ENCODE data around the gene ZGRF1. TPM values are rescaled to one million over a fixed set of nuclear protein-coding genes. Genes with fewer than 3 reads are reported as not detected.
A peak's percentile ranks its signal among the peaks of the same experiment; 100 is the strongest.

ZGRF1 gene, protein sequence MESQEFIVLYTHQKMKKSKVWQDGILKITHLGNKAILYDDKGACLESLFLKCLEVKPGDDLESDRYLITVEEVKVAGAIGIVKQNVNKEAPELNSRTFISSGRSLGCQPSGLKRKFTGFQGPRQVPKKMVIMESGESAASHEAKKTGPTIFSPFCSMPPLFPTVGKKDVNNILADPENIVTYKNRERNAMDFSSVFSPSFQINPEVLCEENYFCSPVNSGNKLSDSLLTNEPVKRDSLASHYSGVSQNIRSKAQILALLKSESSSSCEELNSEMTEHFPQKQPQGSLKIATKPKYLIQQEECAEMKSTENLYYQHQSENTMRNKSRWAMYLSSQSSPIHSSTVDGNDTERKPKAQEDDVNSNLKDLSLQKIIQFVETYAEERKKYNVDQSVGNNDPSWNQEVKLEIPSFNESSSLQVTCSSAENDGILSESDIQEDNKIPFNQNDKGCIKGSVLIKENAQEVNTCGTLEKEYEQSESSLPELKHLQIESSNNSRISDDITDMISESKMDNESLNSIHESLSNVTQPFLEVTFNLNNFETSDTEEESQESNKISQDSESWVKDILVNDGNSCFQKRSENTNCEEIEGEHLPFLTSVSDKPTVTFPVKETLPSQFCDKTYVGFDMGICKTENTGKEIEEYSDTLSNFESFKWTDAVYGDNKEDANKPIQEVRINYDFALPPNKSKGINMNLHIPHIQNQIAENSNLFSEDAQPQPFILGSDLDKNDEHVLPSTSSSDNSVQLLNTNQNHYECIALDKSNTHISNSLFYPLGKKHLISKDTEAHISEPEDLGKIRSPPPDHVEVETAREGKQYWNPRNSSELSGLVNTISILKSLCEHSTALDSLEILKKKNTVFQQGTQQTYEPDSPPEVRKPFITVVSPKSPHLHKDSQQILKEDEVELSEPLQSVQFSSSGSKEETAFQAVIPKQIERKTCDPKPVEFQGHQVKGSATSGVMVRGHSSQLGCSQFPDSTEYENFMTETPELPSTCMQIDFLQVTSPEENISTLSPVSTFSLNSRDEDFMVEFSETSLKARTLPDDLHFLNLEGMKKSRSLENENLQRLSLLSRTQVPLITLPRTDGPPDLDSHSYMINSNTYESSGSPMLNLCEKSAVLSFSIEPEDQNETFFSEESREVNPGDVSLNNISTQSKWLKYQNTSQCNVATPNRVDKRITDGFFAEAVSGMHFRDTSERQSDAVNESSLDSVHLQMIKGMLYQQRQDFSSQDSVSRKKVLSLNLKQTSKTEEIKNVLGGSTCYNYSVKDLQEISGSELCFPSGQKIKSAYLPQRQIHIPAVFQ (N-terminal part only)
- 10 to 100 TPM in 1 of 4 donors, 1 to 10 TPM in 3; 6.4 to 34.5 (median 8.1) TPM for total RNA-seq

DNA sequence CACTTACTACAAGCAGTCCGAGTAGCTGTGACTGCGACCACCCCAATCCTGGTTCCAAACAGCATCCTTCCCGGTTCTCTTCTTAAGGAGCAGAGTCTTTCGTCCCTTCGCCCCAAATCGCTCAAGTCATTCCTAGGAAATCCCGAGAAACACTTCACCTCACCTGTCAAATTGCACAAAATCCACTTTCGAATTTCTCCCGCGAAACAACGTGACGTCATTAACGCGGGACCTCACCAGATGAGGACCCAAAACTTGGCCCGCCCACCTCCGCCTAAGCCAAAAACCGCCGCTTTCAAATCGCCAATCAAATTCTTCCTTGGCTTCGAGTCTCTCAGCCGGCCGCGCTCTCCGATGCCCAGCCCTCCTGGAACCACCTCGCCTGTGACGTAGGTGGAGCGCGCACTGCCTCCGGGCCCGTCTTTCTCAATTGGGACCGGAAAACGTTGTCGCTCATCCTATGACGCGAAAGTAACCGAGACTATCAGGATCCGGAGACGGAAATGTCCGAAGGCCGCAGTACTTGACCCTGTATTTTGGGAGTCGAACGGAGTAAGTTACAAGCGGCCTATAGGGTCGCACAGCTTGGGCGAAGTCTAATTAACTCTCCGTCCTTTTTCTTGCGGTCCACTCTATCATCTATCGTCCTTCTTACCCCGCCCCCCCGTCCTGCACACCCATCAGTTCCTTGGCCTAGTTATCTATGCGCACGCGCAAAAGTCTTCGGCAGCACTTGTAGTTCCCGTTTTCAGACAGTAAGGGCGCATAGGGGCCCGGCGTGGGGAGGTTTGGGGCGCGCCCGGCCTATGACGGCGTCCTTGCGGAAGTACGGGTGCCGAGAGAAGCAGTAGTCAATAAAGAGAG lies at the start of gene ZGRF1, which contains the start of gene LARP7:
TSS of gene ZGRF1 (minus strand) at position 222 of the 864 bp plus-strand sequence. CDS start 3,733 bp downstream, outside the sequence.
TSS of gene LARP7 (plus strand) at position 456 of the 864 bp plus-strand sequence. CDS start 7,527 bp downstream, outside the sequence.
- DNase-seq = peak; percentile 99
- Histone ChIP-seq H3K9me3 (no peaks in the 10 kb centered on the region), H3K27ac (peak within 1 kb of the TSS; percentile 90 to 98), H3K36me3 (no peaks in the 10 kb centered on the region), H3K4me1 (peaks cover 0 to 6% of the 10 kb centered on the region in 2 donors), H3K27me3 (no peaks in the 10 kb centered on the region), H3K4me3 (peak within 1 kb of the TSS; percentile 51 to 77)
- TF ChIP-seq POLR2A (IDR thresholded peaks at IDR 0.05) = peak in 1 of 2 donors; percentile 43
- TF ChIP-seq, protein P1, sequence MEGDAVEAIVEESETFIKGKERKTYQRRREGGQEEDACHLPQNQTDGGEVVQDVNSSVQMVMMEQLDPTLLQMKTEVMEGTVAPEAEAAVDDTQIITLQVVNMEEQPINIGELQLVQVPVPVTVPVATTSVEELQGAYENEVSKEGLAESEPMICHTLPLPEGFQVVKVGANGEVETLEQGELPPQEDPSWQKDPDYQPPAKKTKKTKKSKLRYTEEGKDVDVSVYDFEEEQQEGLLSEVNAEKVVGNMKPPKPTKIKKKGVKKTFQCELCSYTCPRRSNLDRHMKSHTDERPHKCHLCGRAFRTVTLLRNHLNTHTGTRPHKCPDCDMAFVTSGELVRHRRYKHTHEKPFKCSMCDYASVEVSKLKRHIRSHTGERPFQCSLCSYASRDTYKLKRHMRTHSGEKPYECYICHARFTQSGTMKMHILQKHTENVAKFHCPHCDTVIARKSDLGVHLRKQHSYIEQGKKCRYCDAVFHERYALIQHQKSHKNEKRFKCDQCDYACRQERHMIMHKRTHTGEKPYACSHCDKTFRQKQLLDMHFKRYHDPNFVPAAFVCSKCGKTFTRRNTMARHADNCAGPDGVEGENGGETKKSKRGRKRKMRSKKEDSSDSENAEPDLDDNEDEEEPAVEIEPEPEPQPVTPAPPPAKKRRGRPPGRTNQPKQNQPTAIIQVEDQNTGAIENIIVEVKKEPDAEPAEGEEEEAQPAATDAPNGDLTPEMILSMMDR (IDR thresholded peaks at IDR 0.05) = peak; percentile 91 to 98 (median 96)
- intact Hi-C loops (cut with DNase I; ENCODE audit: low total_unique reads) = no loop called here

DNA sequence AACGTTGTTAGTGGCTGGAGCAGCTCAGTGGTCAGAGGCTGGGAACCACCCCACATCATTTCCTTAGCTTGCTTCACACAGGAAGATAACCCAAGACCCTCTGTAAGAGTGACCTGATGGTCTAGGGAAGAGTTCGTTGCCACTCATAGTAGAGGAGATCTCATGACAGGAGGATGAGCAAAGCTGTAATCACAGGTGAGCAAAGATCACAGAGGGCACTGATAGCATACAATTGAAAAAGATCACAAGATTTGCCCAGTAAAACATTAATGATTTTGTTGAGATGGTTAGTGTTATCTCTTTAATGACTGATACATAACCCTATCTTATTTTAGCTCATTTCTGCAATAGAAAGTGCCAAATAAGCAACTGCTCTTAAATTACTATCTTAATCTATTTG lies 44.3 kb upstream of the ZGRF1 start:
- no peak for TF ChIP-seq POLR2A (IDR thresholded peaks at IDR 0.05)
- TF ChIP-seq, protein P1 (IDR thresholded peaks at IDR 0.05) = no peak
- Histone ChIP-seq H3K36me3 (no peaks in the 10 kb centered on the region), H3K4me1 (no peaks in the 10 kb centered on the region), H3K27me3 (no peaks in the 10 kb centered on the region), H3K4me3 (no peak overlapping the region), H3K9me3 (no peaks in the 10 kb centered on the region), H3K27ac (no peak overlapping the region)
- intact Hi-C loops (cut with DNase I; ENCODE audit: low total_unique reads) = no loop called here
- no peak for DNase-seq

DNA sequence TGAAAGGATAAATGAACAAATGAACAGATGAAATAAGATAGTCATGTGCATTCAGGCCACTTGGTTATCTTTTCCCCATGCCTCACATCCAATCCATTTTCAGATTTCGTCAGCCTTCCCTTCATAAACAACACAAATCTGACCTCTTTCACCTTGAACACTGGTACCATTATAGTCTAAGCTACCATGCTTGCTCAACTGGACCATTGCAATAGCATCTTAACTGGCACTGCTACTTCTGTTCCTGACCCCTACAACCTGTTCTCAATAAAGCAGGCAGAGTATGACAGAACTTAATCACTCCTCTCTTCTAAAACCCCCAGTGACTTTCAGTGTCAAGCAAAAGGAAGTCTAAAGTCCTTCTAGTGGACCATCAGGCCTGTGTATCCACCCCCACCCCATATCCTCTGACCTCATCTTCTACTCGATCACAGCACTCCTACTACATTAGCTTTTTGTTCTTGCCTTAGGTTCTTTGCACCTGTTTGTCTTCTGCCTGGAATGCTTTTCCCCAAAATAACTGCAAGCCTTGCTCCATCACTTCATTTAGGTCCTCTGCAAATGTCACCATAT lies 40.9 kb upstream of the ZGRF1 start:
- H3K36me3 ChIP-seq = no peaks in the 10 kb centered on the region
- H3K9me3 ChIP-seq = no peaks in the 10 kb centered on the region
- no peak overlapping the region for H3K4me3 ChIP-seq
- no peaks in the 10 kb centered on the region for H3K4me1 ChIP-seq
- no peaks in the 10 kb centered on the region for H3K27me3 ChIP-seq
- DNase-seq = no peak
- intact Hi-C loops (cut with DNase I; ENCODE audit: low total_unique reads) = no loop called here
- no peak for TF ChIP-seq POLR2A (IDR thresholded peaks at IDR 0.05)
- TF ChIP-seq, protein P1 (IDR thresholded peaks at IDR 0.05) = no peak
- H3K27ac ChIP-seq = no peak overlapping the region

DNA sequence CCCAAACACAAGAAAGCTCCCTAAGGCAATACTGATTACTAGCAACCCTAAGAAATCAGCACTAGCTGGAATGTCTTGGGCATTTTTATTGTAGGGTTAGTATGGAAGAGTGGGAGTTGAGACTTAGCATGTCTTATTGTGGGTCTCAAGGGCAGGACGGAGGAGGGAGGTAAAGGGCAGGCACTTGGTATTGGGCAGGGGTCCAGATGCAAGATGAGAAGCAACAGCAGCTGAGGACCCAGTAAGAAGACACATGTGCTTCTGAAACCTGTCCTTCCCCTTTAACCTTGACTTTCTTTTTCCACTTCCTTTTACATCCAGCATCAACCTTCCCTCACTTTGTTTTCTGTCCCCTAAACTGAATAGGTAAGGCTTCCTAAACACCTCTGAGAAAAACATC lies 37.7 kb upstream of the ZGRF1 start:
- Histone ChIP-seq H3K9me3 (no peaks in the 10 kb centered on the region), H3K36me3 (no peaks in the 10 kb centered on the region), H3K4me3 (no peak overlapping the region), H3K4me1 (no peaks in the 10 kb centered on the region), H3K27me3 (no peaks in the 10 kb centered on the region), H3K27ac (no peak overlapping the region)
- no peak for DNase-seq
- TF ChIP-seq POLR2A (IDR thresholded peaks at IDR 0.05) = no peak
- TF ChIP-seq, protein P1 (IDR thresholded peaks at IDR 0.05) = no peak
- intact Hi-C loops (cut with DNase I; ENCODE audit: low total_unique reads) = no loop called here

Data from uterus (tissue), 4 donors.